CD8-positive, alpha-beta memory T cell (primary cell): ENCODE measurements around the gene SLC29A1. TPM values are rescaled to one million over a fixed set of nuclear protein-coding genes. Genes with fewer than 3 reads are reported as not detected.

Experiments used
- CTCF ChIA-PET: fragments of 350-600 bp; sonication (Branson Sonifier 250); formaldehyde crosslinking; loops from one replicate; lab custom pipeline; 2021; ENCODE audit warnings: antibody characterized with exemption; lab: Charles Lee
- POLR2A ChIA-PET: fragments of 350-600 bp; sonication (Branson Sonifier 250); formaldehyde crosslinking; loops from one replicate; lab custom pipeline; 2021; ENCODE audit warnings: antibody characterized with exemption; lab: Charles Lee
- DNase-seq, 5 donors: peaks; one replicate each; pipeline versions ENCODE4 v3.0.0 to v3.0.0-alpha.2; 2020 to 2022; ENCODE audit warnings: mixed read lengths in 1 of 5
- H3K27ac ChIP-seq: one replicate; pipeline ENCODE4 v1.7.0; 2013; ENCODE audit warnings: low read depth, mild to moderate bottlenecking, low read length, moderate library complexity
- H3K27me3 ChIP-seq: 2 replicates; pipeline ENCODE4 v1.7.0; 2013; ENCODE audit warnings: low read length, mild to moderate bottlenecking; ENCODE audit not compliant: insufficient read depth, poor library complexity, severe bottlenecking
- H3K36me3 ChIP-seq: 2 replicates; pipeline ENCODE4 v1.7.0; 2013; ENCODE audit warnings: mild to moderate bottlenecking, low read length, moderate library complexity; ENCODE audit not compliant: insufficient read depth
- H3K4me1 ChIP-seq: 2 replicates; pipeline ENCODE4 v1.7.0; 2013; ENCODE audit warnings: mild to moderate bottlenecking, low read length, moderate library complexity; ENCODE audit not compliant: insufficient read depth
- H3K4me3 ChIP-seq: 2 replicates; pipeline ENCODE4 v1.7.0; 2013; ENCODE audit warnings: mild to moderate bottlenecking, low read length
- H3K9me3 ChIP-seq: 2 replicates; pipeline ENCODE4 v1.7.0; 2013; ENCODE audit warnings: mild to moderate bottlenecking, low read length
- H3K27ac Mint-ChIP-seq, 8 donors: one replicate each; pipeline ENCODE4 v1.8.0; 2020 to 2021; ENCODE audit warnings: mixed read lengths in 8 of 8, mild to moderate bottlenecking in 6 of 8, inconsistent platforms in 3 of 8, moderate library complexity in 3 of 8
- H3K27me3 Mint-ChIP-seq, 2 donors: one replicate each; pipeline ENCODE4 v1.8.0; 2020 to 2021; ENCODE audit warnings: mixed read lengths in 2 of 2, mild to moderate bottlenecking in 1 of 2, moderate library complexity in 1 of 2
- H3K36me3 Mint-ChIP-seq, 3 donors: one replicate each; pipeline ENCODE4 v1.8.0; 2020 to 2021; ENCODE audit warnings: mixed read lengths in 3 of 3, inconsistent platforms in 1 of 3, mild to moderate bottlenecking in 1 of 3
- H3K4me1 Mint-ChIP-seq, 3 donors: one replicate each; pipeline ENCODE4 v1.8.0; 2020 to 2021; ENCODE audit warnings: mixed read lengths in 3 of 3, inconsistent platforms in 1 of 3, mild to moderate bottlenecking in 1 of 3
- H3K4me3 Mint-ChIP-seq, 7 donors: one replicate each; pipeline ENCODE4 v1.8.0; 2020 to 2021; ENCODE audit warnings: mixed read lengths in 7 of 7, mild to moderate bottlenecking in 6 of 7, moderate library complexity in 4 of 7, inconsistent platforms in 2 of 7
- H3K9me3 Mint-ChIP-seq, 5 donors: one replicate each; pipeline ENCODE4 v1.8.0; 2020 to 2022; ENCODE audit warnings: mixed read lengths in 5 of 5, mild to moderate bottlenecking in 3 of 5, moderate library complexity in 2 of 5, inconsistent platforms in 1 of 5
- polyA plus RNA-seq: library from polyadenylated mRNA; unstranded; fragments of 300-500 nt; fragmentation: Illumina TruSeq; gene quantifications from one replicate; pipeline ENCODE4 v1.2.3, GENCODE V29; 2021
- total RNA-seq, 2 experiments: library from RNA; stranded (reverse); gene quantifications; one replicate each; pipeline ENCODE4 v1.2.3, GENCODE V29; 2021

The SLC29A1 gene
- total and polyA plus RNA-seq, 3 experiments from 2014 or later: 3.6 to 116 (median 116) TPM

DNA sequence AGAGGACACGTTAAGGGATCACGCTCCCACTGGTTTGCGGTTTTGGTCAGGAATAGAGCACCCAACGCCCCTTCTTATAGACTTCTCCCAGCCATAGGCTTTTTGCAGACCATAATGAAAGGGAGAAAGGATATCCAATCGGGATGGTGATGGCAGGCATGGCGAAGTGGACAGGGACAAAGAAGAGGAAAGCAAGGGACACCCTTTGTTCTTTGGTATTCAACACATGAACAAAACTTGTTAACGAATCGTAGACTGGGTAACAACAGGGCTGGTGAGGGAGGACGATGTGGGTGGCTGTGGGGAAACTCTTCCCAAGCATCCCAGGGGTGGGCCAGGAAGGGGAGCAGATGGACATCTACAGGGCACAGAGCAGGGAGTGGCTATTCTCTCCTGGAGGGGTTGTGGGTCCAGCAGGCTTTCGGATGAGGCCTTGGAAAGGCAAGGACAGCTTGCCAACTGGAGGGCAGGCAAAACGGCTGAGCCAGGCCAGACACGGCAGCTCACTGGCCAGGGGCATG lies 22.1 kb downstream of the SLC29A1 start:
- CTCF ChIA-PET: interaction anchor here (0.9 to 6.3 kb wide), 6 partner anchors 9 to 74 kb away, joined by 3 to 74 read pairs (median 4); partner anchors contain the start of gene SLC35B2
- H3K27ac Mint-ChIP-seq: peak overlapping the region; percentile 49 to 99 (median 93)
- peaks cover 23% of the 10 kb centered on the region for H3K36me3 ChIP-seq
- H3K36me3 Mint-ChIP-seq: peaks cover 4 to 39% (median 13%) of the 10 kb centered on the region in 3 donors
- peaks cover 0 to 7% of the 10 kb centered on the region in 2 donors for H3K27me3 Mint-ChIP-seq
- H3K27ac ChIP-seq: peak overlapping the region; percentile 98
- peak overlapping the region; percentile 98 for H3K4me3 ChIP-seq
- H3K9me3 ChIP-seq: no peaks in the 10 kb centered on the region
- POLR2A ChIA-PET: interaction anchor here (1.7 to 3.9 kb wide), 4 partner anchors 10 to 68 kb away, joined by 4 to 77 read pairs (median 16); partner anchors contain the start of genes AARS2, NFKBIE and SLC35B2
- DNase-seq: no peak
- peaks cover 23% of the 10 kb centered on the region for H3K4me1 ChIP-seq
- peaks cover 34 to 45% (median 35%) of the 10 kb centered on the region in 3 donors for H3K4me1 Mint-ChIP-seq
- peak overlapping the region; percentile 91 to 99 (median 98) for H3K4me3 Mint-ChIP-seq
- peaks cover 0 to 2% (median 0%) of the 10 kb centered on the region in 5 donors for H3K9me3 Mint-ChIP-seq
- no peaks in the 10 kb centered on the region for H3K27me3 ChIP-seq

DNA sequence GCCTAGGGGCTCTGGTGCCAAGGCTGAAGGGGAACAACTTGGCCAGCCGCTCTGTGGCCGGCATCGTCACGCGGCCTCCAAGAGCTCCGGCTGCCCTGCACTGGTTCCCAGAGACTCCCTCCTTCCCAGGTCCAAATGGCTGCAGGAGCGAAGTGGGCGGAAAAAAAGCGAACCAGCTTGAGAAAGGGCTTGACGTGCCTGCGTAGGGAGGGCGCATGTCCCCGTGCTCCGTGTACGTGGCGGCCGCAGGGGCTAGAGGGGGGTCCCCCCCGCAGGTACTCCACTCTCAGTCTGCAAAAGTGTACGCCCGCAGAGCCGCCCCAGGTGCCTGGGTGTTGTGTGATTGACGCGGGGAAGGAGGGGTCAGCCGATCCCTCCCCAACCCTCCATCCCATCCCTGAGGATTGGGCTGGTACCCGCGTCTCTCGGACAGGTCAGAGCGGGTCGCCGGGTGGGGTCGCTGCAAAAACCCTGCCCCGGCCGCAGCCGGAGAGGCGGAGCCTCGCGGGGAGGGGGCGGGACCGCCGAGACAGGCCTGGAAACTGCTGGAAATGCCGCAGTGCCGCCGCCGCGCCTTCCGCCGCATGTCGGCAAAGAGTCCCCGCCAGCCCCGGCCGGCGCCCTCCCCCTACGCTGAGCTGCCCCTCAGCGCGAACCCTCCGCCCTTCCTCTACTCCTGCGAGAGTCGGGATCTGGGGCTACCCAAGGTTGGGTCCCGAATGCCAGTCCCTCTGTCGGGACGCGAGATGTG lies 22.7 kb downstream of the SLC29A1 start:
- H3K9me3 ChIP-seq: no peaks in the 10 kb centered on the region
- H3K27me3 ChIP-seq: no peaks in the 10 kb centered on the region
- peak overlapping the region; percentile 98 for H3K4me3 ChIP-seq
- H3K4me1 ChIP-seq: peaks cover 23% of the 10 kb centered on the region
- H3K4me3 Mint-ChIP-seq: peak overlapping the region; percentile 91 to 99 (median 98)
- ChIA-PET CTCF (interaction anchor here (0.8 to 6.3 kb wide), 12 partner anchors 10 to 99 kb away, joined by 3 to 74 read pairs (median 4); partner anchors contain the start of gene SLC35B2), POLR2A (interaction anchor here (0.6 to 3.9 kb wide), 13 partner anchors 8 to 1074 kb away, joined by 3 to 77 read pairs (median 7); partner anchors contain the start of genes AARS2, CDC5L, GTPBP2 and NFKBIE)
- H3K36me3 ChIP-seq: peaks cover 29% of the 10 kb centered on the region
- DNase-seq: peak; percentile 76 to 86 (median 80)
- peaks cover 0 to 2% (median 0%) of the 10 kb centered on the region in 5 donors for H3K9me3 Mint-ChIP-seq
- H3K27ac ChIP-seq: peak overlapping the region; percentile 98
- peaks cover 0 to 7% of the 10 kb centered on the region in 2 donors for H3K27me3 Mint-ChIP-seq
- H3K36me3 Mint-ChIP-seq: peaks cover 4 to 45% (median 13%) of the 10 kb centered on the region in 3 donors
- peaks cover 34 to 49% (median 40%) of the 10 kb centered on the region in 3 donors for H3K4me1 Mint-ChIP-seq
- H3K27ac Mint-ChIP-seq: peak overlapping the region; percentile 91 to 99 (median 98)

DNA sequence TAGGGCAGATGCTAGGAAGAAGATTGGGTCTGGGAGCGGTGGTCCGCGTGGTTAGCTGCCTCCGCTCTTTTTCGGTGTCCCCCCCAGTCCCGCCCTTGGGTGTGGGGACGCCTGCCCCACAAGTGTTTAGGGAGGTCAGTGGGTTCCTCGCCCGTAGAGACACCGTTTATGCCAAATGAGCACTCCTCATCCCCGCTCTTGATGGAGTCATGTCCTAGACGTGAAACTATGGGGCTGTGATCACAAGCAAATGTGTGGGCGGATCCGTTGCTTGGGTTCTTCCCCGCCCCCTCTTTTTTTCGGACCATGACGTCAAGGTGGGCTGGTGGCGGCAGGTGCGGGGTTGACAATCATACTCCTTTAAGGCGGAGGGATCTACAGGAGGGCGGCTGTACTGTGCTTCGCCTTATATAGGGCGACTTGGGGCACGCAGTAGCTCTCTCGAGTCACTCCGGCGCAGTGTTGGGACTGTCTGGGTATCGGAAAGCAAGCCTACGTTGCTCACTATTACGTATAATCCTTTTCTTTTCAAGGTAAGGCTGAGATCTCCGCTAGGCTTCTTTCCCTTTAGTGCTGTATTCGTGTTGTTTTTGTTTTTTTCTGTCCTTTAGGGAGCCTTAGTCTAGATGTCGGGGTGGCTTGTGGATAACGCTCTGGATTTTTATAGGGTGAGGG lies 23.4 kb downstream of the SLC29A1 start, which contains the start of gene HSP90AB1:
Gene HSP90AB1 (plus strand): TSS at position 439 of the 675 bp plus-strand sequence. CDS start 1,529 bp downstream, outside the sequence.
- Mint-ChIP-seq H3K27ac (peak within 1 kb of the TSS; percentile 91 to 99 (median 98)), H3K36me3 (peaks cover 6 to 52% (median 15%) of the 10 kb centered on the region in 3 donors), H3K4me1 (peaks cover 37 to 51% (median 47%) of the 10 kb centered on the region in 3 donors), H3K27me3 (peaks cover 0 to 7% of the 10 kb centered on the region in 2 donors), H3K9me3 (peaks cover 0 to 2% (median 0%) of the 10 kb centered on the region in 5 donors), H3K4me3 (peak within 1 kb of the TSS; percentile 91 to 99 (median 98))
- Histone ChIP-seq H3K36me3 (peaks cover 36% of the 10 kb centered on the region), H3K4me3 (peak within 1 kb of the TSS; percentile 98), H3K9me3 (no peaks in the 10 kb centered on the region), H3K27ac (peak within 1 kb of the TSS; percentile 98), H3K27me3 (no peaks in the 10 kb centered on the region), H3K4me1 (peaks cover 23% of the 10 kb centered on the region)
- ChIA-PET POLR2A (interaction anchor here (0.6 to 3.9 kb wide), 16 partner anchors 9 to 1075 kb away, joined by 3 to 77 read pairs (median 6); partner anchors contain the start of genes AARS2, CDC5L, GTPBP2 and NFKBIE), CTCF (interaction anchor here (0.8 to 6.3 kb wide), 9 partner anchors 10 to 98 kb away, joined by 3 to 74 read pairs (median 5); partner anchors contain the start of gene SLC35B2)
- peak; percentile 87 to 98 (median 95) for DNase-seq

DNA sequence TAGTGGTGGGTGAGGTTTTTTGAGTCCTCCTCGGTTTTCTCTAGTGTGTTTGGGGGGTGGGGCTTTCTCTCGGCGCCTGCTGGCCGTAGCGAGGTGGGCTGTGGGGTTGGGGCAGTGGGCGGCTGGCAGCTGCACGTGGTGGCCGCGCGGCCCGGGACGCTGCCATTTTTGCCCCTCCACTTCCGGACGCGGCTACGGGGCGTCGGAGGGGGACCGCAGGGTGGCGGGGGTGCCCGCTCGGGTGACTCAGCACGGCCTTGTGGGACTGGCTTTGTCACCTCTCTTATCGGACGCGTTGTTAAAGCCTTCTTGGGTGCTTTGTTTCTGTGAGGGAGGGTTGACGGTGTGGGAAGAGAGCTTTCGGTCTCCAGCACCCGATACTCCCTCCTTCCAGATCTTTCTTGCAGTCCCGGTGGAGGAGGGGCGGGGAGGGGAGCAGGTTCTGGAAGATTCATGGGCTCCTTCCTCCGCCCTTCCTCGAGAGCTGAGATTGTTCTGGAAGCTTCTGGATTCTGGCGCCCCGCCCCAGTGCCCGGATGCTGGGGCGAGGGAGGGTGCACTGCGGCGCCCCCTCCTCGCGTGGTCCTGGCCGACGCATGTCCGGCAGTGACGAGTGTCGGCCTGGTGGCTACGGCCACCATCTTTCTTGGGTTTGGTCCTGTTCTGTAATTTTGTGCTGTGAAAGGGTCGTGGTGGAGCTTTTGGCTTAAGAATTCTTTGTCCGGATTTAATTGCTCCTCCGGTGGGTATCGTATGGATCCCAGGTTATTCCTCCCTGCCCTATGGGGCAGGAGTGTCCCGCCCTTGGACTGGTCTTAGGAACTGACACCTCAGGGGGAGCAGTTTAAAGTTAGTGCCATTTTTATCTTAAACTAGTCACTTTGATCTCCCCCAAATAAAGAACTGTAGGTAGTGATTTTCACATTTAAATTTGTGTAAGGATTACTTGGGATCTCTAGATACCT lies 24.2 kb downstream of the SLC29A1 start:
- peak; percentile 81 to 95 (median 86) for DNase-seq
- peak overlapping the region; percentile 91 to 99 (median 98) for H3K27ac Mint-ChIP-seq
- POLR2A ChIA-PET: interaction anchor here (0.6 to 3.9 kb wide), 16 partner anchors 9 to 1076 kb away, joined by 3 to 77 read pairs (median 6); partner anchors contain the start of genes CDC5L, GTPBP2, NFKBIE and SLC29A1
- no peaks in the 10 kb centered on the region for H3K9me3 ChIP-seq
- H3K4me1 Mint-ChIP-seq: peaks cover 39 to 56% (median 52%) of the 10 kb centered on the region in 3 donors
- peaks cover 43% of the 10 kb centered on the region for H3K36me3 ChIP-seq
- peaks cover 0 to 7% of the 10 kb centered on the region in 2 donors for H3K27me3 Mint-ChIP-seq
- H3K27ac ChIP-seq: peak overlapping the region; percentile 98
- H3K4me3 Mint-ChIP-seq: peak overlapping the region; percentile 91 to 99 (median 98)
- CTCF ChIA-PET: interaction anchor here (0.8 to 6.3 kb wide), 10 partner anchors 9 to 97 kb away, joined by 3 to 74 read pairs (median 4); partner anchors contain the start of gene SLC35B2
- H3K4me1 ChIP-seq: peaks cover 23% of the 10 kb centered on the region
- peaks cover 0 to 2% (median 0%) of the 10 kb centered on the region in 5 donors for H3K9me3 Mint-ChIP-seq
- H3K4me3 ChIP-seq: peak overlapping the region; percentile 98
- H3K27me3 ChIP-seq: no peaks in the 10 kb centered on the region
- H3K36me3 Mint-ChIP-seq: peaks cover 11 to 60% (median 22%) of the 10 kb centered on the region in 3 donors

DNA sequence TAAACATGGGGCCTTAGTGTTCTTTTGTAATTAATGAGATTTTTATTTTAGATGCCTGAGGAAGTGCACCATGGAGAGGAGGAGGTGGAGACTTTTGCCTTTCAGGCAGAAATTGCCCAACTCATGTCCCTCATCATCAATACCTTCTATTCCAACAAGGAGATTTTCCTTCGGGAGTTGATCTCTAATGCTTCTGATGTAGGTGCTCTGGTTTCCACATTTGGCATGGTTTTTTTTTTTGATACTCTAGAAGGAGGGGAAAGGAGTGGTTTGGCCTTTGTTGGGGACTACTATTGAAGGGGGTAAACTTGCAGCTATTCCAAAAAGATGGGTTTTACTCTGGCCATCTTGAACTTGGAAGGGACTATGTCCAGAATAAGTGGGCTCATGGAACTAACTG lies 25.2 kb downstream of the SLC29A1 start:
- Histone ChIP-seq H3K27me3 (no peaks in the 10 kb centered on the region), H3K27ac (peak overlapping the region; percentile 98), H3K36me3 (peaks cover 52% of the 10 kb centered on the region), H3K4me3 (peak overlapping the region; percentile 98), H3K9me3 (no peaks in the 10 kb centered on the region), H3K4me1 (peaks cover 23% of the 10 kb centered on the region)
- peaks cover 48 to 65% (median 62%) of the 10 kb centered on the region in 3 donors for H3K4me1 Mint-ChIP-seq
- H3K27ac Mint-ChIP-seq: peak overlapping the region; percentile 91 to 99 (median 98)
- peaks cover 0 to 7% of the 10 kb centered on the region in 2 donors for H3K27me3 Mint-ChIP-seq
- POLR2A ChIA-PET: interaction anchor here (3.1 to 3.9 kb wide), 4 partner anchors 8 to 25 kb away, joined by 21 to 77 read pairs (median 24); partner anchors contain the start of genes NFKBIE, SLC29A1 and SLC35B2
- CTCF ChIA-PET: interaction anchor here (1.6 to 6.3 kb wide), 4 partner anchors 8 to 76 kb away, joined by 3 to 74 read pairs (median 22); partner anchors contain the start of gene SLC35B2
- no peak for DNase-seq
- peak overlapping the region; percentile 91 to 99 (median 98) for H3K4me3 Mint-ChIP-seq
- peaks cover 19 to 70% (median 29%) of the 10 kb centered on the region in 3 donors for H3K36me3 Mint-ChIP-seq
- peaks cover 0 to 2% (median 0%) of the 10 kb centered on the region in 5 donors for H3K9me3 Mint-ChIP-seq

DNA sequence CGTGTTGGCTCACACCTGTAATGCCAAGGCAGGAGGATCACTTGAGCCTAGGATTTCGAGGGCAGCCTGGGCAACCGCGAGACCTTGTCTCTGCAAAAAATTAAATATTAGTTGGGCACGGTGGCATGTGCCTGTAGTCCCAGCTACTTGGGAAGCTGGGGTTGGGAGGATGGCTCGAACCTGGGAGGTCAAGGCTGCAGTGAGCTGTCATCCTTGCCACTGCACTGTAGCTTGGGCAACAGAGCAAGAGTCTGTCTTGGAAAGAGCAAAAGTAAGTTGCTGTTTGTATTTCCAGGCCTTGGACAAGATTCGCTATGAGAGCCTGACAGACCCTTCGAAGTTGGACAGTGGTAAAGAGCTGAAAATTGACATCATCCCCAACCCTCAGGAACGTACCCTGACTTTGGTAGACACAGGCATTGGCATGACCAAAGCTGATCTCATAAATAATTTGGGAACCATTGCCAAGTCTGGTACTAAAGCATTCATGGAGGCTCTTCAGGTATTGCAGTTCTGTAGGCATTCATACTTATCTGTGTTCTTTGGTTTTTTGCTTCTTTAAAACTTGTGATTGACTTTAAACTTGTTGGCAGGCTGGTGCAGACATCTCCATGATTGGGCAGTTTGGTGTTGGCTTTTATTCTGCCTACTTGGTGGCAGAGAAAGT lies 25.8 kb downstream of the SLC29A1 start:
- no peaks in the 10 kb centered on the region for H3K9me3 ChIP-seq
- H3K36me3 ChIP-seq: peaks cover 57% of the 10 kb centered on the region
- Mint-ChIP-seq H3K27me3 (peaks cover 0 to 7% of the 10 kb centered on the region in 2 donors), H3K9me3 (peaks cover 0 to 2% (median 0%) of the 10 kb centered on the region in 5 donors), H3K4me3 (peak overlapping the region; percentile 91 to 99 (median 98)), H3K27ac (peak overlapping the region; percentile 81 to 99 (median 98)), H3K4me1 (peaks cover 53 to 70% (median 68%) of the 10 kb centered on the region in 3 donors), H3K36me3 (peaks cover 22 to 75% (median 31%) of the 10 kb centered on the region in 3 donors)
- ChIA-PET POLR2A (interaction anchor here (3.1 to 3.9 kb wide), 4 partner anchors 7 to 26 kb away, joined by 21 to 77 read pairs (median 24); partner anchors contain the start of genes NFKBIE, SLC29A1 and SLC35B2), CTCF (interaction anchor here (1.6 to 6.3 kb wide), 2 partner anchors 7 to 77 kb away, joined by 5 to 74 read pairs; partner anchors contain the start of gene SLC35B2)
- peaks cover 23% of the 10 kb centered on the region for H3K4me1 ChIP-seq
- peak overlapping the region; percentile 98 for H3K4me3 ChIP-seq
- no peaks in the 10 kb centered on the region for H3K27me3 ChIP-seq
- peak overlapping the region; percentile 98 for H3K27ac ChIP-seq
- no peak for DNase-seq
